Lung (tissue), 12 donors: Measurements from ENCODE around the gene TRIM54. TPM values are rescaled to one million over a fixed set of nuclear protein-coding genes. Genes with fewer than 3 reads are reported as not detected.

Source experiments
- ATAC-seq: fragments of 200-7000 bp; cut with Tn5 transposase; one replicate; pipeline ENCODE4 v1.9.1; 2020; ENCODE audit warnings: moderate number of reproducible peaks; ENCODE audit not compliant: insufficient read depth, low FRiP score
- DNase-seq, 3 donors: peaks; one replicate each; pipeline ENCODE4 v3.0.0-alpha.2; 2013 to 2017
- H3K27ac ChIP-seq, 2 donors: one replicate each; pipeline ENCODE4 v1.5.1; 2013; ENCODE audit warnings: mild to moderate bottlenecking in 2 of 2, moderate library complexity in 2 of 2, control low read depth in 1 of 2, inconsistent platforms in 1 of 2, low read depth in 1 of 2, low read length in 1 of 2
- H3K27me3 ChIP-seq, 3 donors: one replicate each; pipeline ENCODE4 v1.5.1; 2013; ENCODE audit warnings: low read length in 2 of 3; ENCODE audit not compliant: control insufficient read depth in 3 of 3, insufficient read depth in 3 of 3
- H3K36me3 ChIP-seq, 4 donors: one replicate each; pipeline ENCODE4 v1.5.1; 2013; ENCODE audit warnings: low read length in 4 of 4, mild to moderate bottlenecking in 1 of 4, moderate library complexity in 1 of 4; ENCODE audit not compliant: control insufficient read depth in 4 of 4, insufficient read depth in 4 of 4
- H3K4me1 ChIP-seq, 5 donors: one replicate each; pipeline ENCODE4 v1.5.1; 2013; ENCODE audit warnings: low read length in 5 of 5, mild to moderate bottlenecking in 2 of 5, moderate library complexity in 1 of 5; ENCODE audit not compliant: control insufficient read depth in 5 of 5, insufficient read depth in 5 of 5
- H3K4me3 ChIP-seq: one replicate; pipeline ENCODE4 v1.5.1; 2013; ENCODE audit warnings: mild to moderate bottlenecking, control low read depth, moderate library complexity
- H3K9ac ChIP-seq, 2 donors: one replicate each; pipeline ENCODE4 v1.5.1; 2013; ENCODE audit warnings: low read length in 2 of 2, control low read depth in 1 of 2; ENCODE audit not compliant: insufficient read depth in 1 of 2
- H3K9me3 ChIP-seq, 4 donors: one replicate each; pipeline ENCODE4 v1.5.1; 2013; ENCODE audit warnings: low read length in 3 of 4, mild to moderate bottlenecking in 1 of 4, moderate library complexity in 1 of 4; ENCODE audit not compliant: control insufficient read depth in 4 of 4, insufficient read depth in 3 of 4
- CTCF ChIP-seq: IDR thresholded peaks from 2 replicates; pipeline ENCODE4 v1.5.1; 2012; ENCODE audit warnings: mild to moderate bottlenecking; ENCODE audit errors: control extremely low read depth, extremely low read depth
- WGBS, 2 donors: extraction: QIAGEN DNeasy Blood & Tissue Kit; methylation state at CpG; one replicate each; pipeline ENCODE4 v1.1.7; 2013; 5-methylcytosine and 5-hydroxymethylcytosine counted together
- polyA plus RNA-seq, 2 donors: library from polyadenylated mRNA; stranded (reverse); fragments of 200-250 nt; gene quantifications; one replicate each; pipeline ENCODE4 v1.2.1, GENCODE V29; 2013
- total RNA-seq, 2 donors: library from RNA; depleted of rRNA in 1 of 2; stranded (reverse); fragments of >200 nt in 1 of 2; gene quantifications; one replicate each; pipeline ENCODE4 v1.2.1, GENCODE V29; 2014 to 2021
- donor health status: control.
- donor health status: control.
- donor health status: Bipolar disorder and iron deficiency.
- donor health status: healthy.
- donor health status: DM: yes; HTN: yes; CAD: no.

TRIM54 gene
- total and polyA plus RNA-seq, 4 donors: 0.09 to 0.48 (median 0.13) TPM

- DNase-seq: no peak
- Histone ChIP-seq H3K4me1 (no peaks in the 10 kb centered on the region), H3K27me3 (peaks cover 0 to 5% (median 0%) of the 10 kb centered on the region in 3 donors), H3K36me3 (peaks cover 0 to 12% (median 8%) of the 10 kb centered on the region in 4 donors), H3K9me3 (no peaks in the 10 kb centered on the region), H3K4me3 (no peak overlapping the region), H3K9ac (no peak overlapping the region), H3K27ac (no peak overlapping the region)
- 74 to 79% methylated on average over 4 of the region's 4 CpGs for WGBS, 2 donors
- no peak for TF ChIP-seq CTCF
- no peak for ATAC-seq
Measured at GRCh38 chr2:27247893-27248292, 34.3 kb upstream of the TRIM54 start.

GRCh38 chr2:27249159-27249890, 32.9 kb upstream of the TRIM54 start:
- DNase-seq (no peak), ATAC-seq (no peak)
- Histone ChIP-seq H3K4me1 (no peaks in the 10 kb centered on the region), H3K36me3 (peaks cover 0 to under 1% (median 0%) of the 10 kb centered on the region in 4 donors), H3K27ac (no peak overlapping the region), H3K9me3 (no peaks in the 10 kb centered on the region), H3K9ac (no peak overlapping the region), H3K4me3 (no peak overlapping the region), H3K27me3 (peaks cover 0 to 5% (median 1%) of the 10 kb centered on the region in 3 donors)
- 66 to 73% methylated on average over 12 of the region's 12 CpGs for WGBS, 2 donors
- no peak for TF ChIP-seq CTCF

GRCh38 chr2:27249891-27250651, 32.2 kb upstream of the TRIM54 start:
- Histone ChIP-seq H3K36me3 (no peaks in the 10 kb centered on the region), H3K27ac (no peak overlapping the region), H3K27me3 (peaks cover 0 to 5% (median 5%) of the 10 kb centered on the region in 3 donors), H3K9me3 (no peaks in the 10 kb centered on the region), H3K4me1 (no peaks in the 10 kb centered on the region), H3K9ac (no peak overlapping the region), H3K4me3 (no peak overlapping the region)
- peak; percentile 21 to 62 (median 40) for DNase-seq
- ATAC-seq: no peak
- WGBS, 2 donors: 20 to 23% methylated on average over 21 to 22 of the region's 22 CpGs
- no peak for TF ChIP-seq CTCF
